ENCODE results near the gene SCP2. TPM values are rescaled to one million over a fixed set of nuclear protein-coding genes. Genes with fewer than 3 reads are reported as not detected.
A peak's percentile ranks its signal among the peaks of the same experiment; 100 is the strongest.

SCP2 gene
- total and polyA plus RNA-seq, 8 donors: 45.7 to 110 (median 70.4) TPM

GRCh38 chr1:52917581-52917980 lies 9.5 kb upstream of the SCP2 start:
- no peak for FAIRE-seq
- TF ChIP-seq CTCF (IDR thresholded peaks at IDR 0.05): no peak
- 94 to 100% methylated on average over 1 of the region's 1 CpG for WGBS, 2 donors
- H3K4me1 ChIP-seq: no peaks in the 10 kb centered on the region
- H3K27me3 ChIP-seq: no peaks in the 10 kb centered on the region
- no peak for ATAC-seq
- H3K9me3 ChIP-seq: no peaks in the 10 kb centered on the region
- no peak for DNase-seq
- intact Hi-C loops (cut with DNase I): loop anchor here in 1 of 3 donors (10.0 kb wide), 1 partner anchor 267 kb away; no protein-coding TSS in a partner anchor
- H3K4me3 ChIP-seq: no peak overlapping the region
- no peak overlapping the region for H3K27ac ChIP-seq
- no peaks in the 10 kb centered on the region for H3K36me3 ChIP-seq

GRCh38 chr1:52918201-52918600 lies 8.9 kb upstream of the SCP2 start:
- intact Hi-C loops (cut with DNase I): loop anchor here in 1 of 3 donors (10.0 kb wide), 1 partner anchor 267 kb away; no protein-coding TSS in a partner anchor
- H3K4me1 ChIP-seq: no peaks in the 10 kb centered on the region

DNA sequence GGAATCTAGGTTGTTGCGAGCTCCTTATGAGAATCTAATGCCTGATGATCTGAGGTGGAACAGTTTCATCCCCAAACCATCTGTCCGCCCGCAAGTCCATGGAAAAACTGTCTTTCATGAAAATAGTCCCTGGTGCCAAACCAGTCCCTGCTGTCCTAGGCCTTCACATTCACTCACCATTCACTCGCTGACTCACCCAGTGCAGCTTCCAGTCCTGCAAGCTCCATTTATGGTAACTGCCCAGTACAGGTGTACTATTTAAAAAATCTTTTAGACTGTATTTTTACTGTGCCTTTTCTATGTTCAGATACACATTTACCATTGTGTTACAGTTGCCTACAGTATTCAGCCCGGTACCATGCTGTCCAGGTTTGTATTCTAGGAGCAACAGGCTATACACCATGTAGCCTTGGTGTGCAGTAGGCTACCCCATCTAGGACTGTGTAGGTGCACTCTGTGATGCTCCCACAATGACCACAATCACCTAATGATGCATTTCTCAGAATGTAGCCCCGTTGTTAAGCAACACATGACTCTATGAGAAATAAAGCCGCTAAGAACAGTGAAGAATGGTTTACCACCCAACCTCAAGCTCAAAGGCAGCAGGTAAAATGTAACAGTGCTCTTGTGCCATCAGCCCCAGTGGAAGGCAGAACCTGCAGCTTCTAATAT lies 7.9 kb upstream of the SCP2 start:
- intact Hi-C loops (cut with DNase I): loop anchor here in 1 of 3 donors (10.0 kb wide), 1 partner anchor 266 kb away; no protein-coding TSS in a partner anchor
- no peaks in the 10 kb centered on the region for H3K9me3 ChIP-seq
- no peaks in the 10 kb centered on the region for H3K27me3 ChIP-seq
- DNase-seq (no peak), FAIRE-seq (no peak), ATAC-seq (no peak)
- no peak for TF ChIP-seq CTCF (IDR thresholded peaks at IDR 0.05)
- H3K36me3 ChIP-seq: no peaks in the 10 kb centered on the region
- WGBS, 2 donors: 89 to 93% methylated on average over 7 of the region's 7 CpGs
- H3K4me3 ChIP-seq: no peak overlapping the region
- no peak overlapping the region for H3K27ac ChIP-seq
- no peaks in the 10 kb centered on the region for H3K4me1 ChIP-seq

More at GRCh38 chr1:52918201-52918600, 8.9 kb upstream of the SCP2 start:
- no peaks in the 10 kb centered on the region for H3K27me3 ChIP-seq
- DNase-seq (no peak), ATAC-seq (no peak), FAIRE-seq (no peak)
- WGBS, 2 donors: 73 to 77% methylated on average over 6 of the region's 6 CpGs
- H3K27ac ChIP-seq: no peak overlapping the region
- H3K4me3 ChIP-seq: no peak overlapping the region
- no peak for TF ChIP-seq CTCF (IDR thresholded peaks at IDR 0.05)
- no peaks in the 10 kb centered on the region for H3K36me3 ChIP-seq
- H3K9me3 ChIP-seq: no peaks in the 10 kb centered on the region

GRCh38 chr1:52919723-52920483 lies 7.2 kb upstream of the SCP2 start:
- Histone ChIP-seq H3K27ac (no peak overlapping the region), H3K9me3 (no peaks in the 10 kb centered on the region), H3K36me3 (no peaks in the 10 kb centered on the region), H3K27me3 (no peaks in the 10 kb centered on the region), H3K4me3 (peak overlapping the region in 1 of 4 donors; percentile 90), H3K4me1 (peaks cover 0 to 3% (median 0%) of the 10 kb centered on the region in 3 donors)
- no peak for DNase-seq
- no peak for FAIRE-seq
- ATAC-seq: no peak
- WGBS, 2 donors: 83 to 86% methylated on average over 10 of the region's 10 CpGs
- no peak for TF ChIP-seq CTCF (IDR thresholded peaks at IDR 0.05)
- intact Hi-C loops (cut with DNase I): loop anchor here in 1 of 3 donors (10.0 kb wide), 1 partner anchor 265 kb away; no protein-coding TSS in a partner anchor

Data from pancreas (tissue), 10 donors.